ENCODE data around the gene CDKN1A. TPM values are rescaled to one million over a fixed set of nuclear protein-coding genes. Genes with fewer than 3 reads are reported as not detected.

The CDKN1A gene
- total RNA-seq, 1 experiment from 2014 or later = 0.28 TPM

Other genes starting within 250 kb of the CDKN1A start
- gene PXT1, start 235.9 kb upstream of the CDKN1A start, total RNA-seq (2014; rRNA removed; shearing (Covaris generic)) = 0.03 TPM in 1 of 2 replicates, not detected in the other
- 38.9 and 46.3 TPM in 2 replicates for gene KCTD20, start 235.7 kb upstream of the CDKN1A start, total RNA-seq (2014; rRNA removed; shearing (Covaris generic))
- 7.6 and 8.7 TPM in 2 replicates for gene STK38, start 131.2 kb upstream of the CDKN1A start, total RNA-seq (2014; rRNA removed; shearing (Covaris generic))
- gene SRSF3, start 84.4 kb upstream of the CDKN1A start, total RNA-seq (2014; rRNA removed; shearing (Covaris generic)) = 111 and 171 TPM in 2 replicates
- not detected in 2 replicates for gene RAB44, start 19.1 kb downstream of the CDKN1A start, total RNA-seq (2014; rRNA removed; shearing (Covaris generic))
- gene CPNE5, start 160.7 kb downstream of the CDKN1A start, total RNA-seq (2014; rRNA removed; shearing (Covaris generic)) = 0.04 and 0.42 TPM in 2 replicates
- gene PPIL1, start 196.1 kb downstream of the CDKN1A start, total RNA-seq (2014; rRNA removed; shearing (Covaris generic)) = 86.0 and 91.1 TPM in 2 replicates
- gene C6orf89, start 207.2 kb downstream of the CDKN1A start, total RNA-seq (2014; rRNA removed; shearing (Covaris generic)) = 15.6 and 19.9 TPM in 2 replicates

All from H7 (cell line).